Stimulated activated CD4-positive, alpha-beta T cell treated with anti-CD3 and anti-CD28 coated beads, Interleukin-2, amount 100 ng/mL, for 4 hours (primary cell): ENCODE measurements around the gene ZDHHC11.
"Not testable (repeated sequence)": the region's sequence is repeated elsewhere in the genome, so short reads cannot be mapped to it uniquely, and the experiment has no call there.

Source experiments
- DNase-seq: peaks from one replicate; pipeline ENCODE4 v3.0.0-alpha.2; 2020; ENCODE audit warnings: low read depth

ZDHHC11 gene

DNA sequence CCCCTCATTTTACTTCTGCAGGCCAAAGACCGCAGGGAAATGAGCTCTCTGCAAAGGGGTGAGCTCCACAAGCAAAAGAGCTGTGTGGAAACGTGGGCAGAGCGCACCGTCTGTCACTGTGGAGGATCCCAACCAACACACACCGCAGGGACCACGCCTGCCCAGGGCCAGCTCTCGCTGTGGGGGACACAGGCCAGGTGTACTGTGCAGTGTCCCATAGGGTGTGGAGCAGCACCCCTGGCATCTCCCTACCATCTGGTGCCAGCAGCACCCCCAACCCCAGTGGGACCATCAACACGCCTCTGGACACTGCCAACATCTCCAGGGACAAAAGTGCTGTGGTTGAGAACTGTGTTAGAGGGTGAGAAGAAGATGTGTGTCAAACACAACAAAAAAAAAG, 27.9 kb upstream of the ZDHHC11 start:
- not testable (repeated sequence) for DNase-seq

DNA sequence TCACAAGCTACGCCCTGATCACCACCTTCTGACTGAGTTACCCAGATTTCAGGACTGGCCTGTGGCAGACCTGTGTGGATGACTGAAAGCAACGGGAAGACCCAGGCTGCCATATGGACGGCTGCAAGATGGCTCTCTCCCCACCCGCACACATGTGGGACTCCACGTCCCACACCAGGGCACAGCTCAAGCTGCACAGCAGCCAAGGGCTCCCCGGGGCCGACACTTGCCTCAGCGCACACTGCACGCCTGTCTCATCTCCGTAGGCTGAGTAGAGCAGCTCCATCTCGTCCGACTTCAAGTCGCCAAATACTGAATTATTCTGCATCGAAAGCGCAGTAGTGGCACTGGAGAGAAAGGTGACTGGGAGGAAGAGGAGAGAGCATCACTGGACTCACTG, 27.3 kb upstream of the ZDHHC11 start:
- DNase-seq: no peak

DNA sequence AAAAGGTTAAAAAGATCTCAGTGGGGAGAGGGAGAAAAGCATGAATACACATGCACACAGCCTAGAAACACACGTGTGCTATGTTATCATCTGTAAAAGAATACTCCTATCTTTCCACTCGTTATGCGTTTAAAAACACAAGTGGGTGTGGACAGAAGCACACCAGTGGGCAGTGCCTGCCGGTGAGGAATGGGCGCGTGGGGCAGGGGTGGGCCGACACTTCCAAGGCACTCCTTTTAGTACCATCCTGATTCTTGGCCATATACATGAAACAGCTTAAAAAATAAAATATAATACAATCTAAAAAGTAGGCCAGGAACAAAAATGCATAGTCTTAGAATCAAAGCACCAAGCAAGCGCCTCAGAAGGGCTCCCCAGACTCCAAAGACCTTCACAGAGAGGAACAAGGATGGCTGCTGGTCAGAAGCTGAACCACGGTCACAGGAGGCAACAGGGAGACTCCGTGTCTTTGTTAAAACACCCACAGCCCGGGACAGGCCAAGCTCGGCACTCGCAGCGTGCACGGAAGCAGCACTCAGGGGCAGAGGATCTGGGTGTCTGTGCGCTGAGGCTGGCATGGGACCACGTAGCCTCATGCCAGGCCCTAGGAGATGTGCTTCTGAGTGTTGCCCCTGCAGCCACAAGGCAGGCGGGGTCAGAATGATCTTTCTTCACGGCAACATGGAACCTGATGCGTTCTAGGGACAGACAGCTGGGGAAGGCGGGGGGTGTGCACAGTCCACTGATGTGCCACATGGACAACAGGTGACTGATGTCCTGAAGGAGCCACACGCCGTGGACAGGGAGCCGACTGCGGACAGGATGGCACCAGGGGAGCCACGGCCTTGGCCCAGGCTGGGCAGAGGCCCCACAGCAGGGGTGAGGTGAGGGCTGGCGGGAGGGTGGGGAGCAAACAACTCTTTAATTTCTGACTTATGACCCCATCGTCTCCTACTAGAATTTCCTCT, 25.9 kb upstream of the ZDHHC11 start:
- DNase-seq: no peak

DNA sequence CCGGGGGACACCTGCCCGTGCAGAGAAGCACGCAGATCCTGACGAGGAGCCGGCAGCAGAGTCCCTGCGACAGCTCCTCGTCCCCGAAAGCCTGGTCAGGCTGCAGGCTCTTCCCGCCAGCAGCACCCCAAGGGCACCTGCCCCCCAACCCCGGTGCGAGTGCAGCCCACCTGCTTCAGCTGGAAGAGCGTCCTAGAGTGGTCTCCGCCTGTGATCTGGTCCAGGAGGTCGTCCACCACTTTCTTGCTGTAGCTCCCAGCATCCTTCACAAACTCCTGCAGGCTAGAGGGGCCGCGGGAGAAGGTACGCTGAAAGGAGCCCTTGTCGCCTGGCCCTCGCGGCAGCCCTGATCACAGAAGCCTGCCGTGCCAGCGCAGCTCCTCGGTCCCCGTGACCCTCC, 25.1 kb upstream of the ZDHHC11 start:
- no peak for DNase-seq

DNA sequence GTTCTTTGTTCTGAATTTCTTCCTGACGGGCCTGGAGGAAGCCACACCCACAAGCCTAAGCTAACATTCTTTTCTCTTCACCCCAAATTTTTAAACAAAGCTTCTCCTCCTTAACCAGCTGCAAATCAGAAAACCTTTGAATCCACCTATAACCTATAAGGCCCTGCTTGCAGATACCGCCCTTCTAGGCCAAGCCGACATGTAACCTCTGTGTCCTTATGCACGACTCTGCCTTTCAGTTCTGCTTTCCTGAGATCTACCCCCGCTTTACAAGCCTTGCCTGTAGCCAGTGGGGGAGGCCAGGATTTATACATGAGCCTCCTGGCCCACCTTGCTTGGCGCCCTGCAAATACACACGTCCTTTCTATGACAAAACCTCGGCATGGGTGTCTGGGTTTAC, 22.5 kb upstream of the ZDHHC11 start:
- DNase-seq: no peak

DNA sequence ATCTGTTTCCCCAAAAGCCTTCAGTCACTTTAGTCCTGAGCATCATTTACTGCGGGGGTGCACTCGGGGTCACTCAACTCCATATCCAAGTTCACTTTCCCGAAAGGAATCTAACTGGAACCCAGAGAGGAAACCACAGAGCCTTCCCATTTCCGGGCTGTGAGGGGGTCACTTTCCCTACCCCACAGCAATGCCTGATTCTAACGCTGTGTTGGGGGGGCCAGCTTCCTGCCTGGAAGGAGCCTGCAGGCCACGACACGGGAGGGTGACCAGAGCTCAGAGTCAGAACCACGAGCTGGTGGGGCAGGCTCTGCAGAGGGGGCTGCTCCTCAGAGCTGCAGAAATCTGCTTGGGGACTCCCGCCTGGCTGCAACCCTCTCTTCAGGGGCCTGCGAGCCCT, 21.5 kb upstream of the ZDHHC11 start:
- DNase-seq: no peak

DNA sequence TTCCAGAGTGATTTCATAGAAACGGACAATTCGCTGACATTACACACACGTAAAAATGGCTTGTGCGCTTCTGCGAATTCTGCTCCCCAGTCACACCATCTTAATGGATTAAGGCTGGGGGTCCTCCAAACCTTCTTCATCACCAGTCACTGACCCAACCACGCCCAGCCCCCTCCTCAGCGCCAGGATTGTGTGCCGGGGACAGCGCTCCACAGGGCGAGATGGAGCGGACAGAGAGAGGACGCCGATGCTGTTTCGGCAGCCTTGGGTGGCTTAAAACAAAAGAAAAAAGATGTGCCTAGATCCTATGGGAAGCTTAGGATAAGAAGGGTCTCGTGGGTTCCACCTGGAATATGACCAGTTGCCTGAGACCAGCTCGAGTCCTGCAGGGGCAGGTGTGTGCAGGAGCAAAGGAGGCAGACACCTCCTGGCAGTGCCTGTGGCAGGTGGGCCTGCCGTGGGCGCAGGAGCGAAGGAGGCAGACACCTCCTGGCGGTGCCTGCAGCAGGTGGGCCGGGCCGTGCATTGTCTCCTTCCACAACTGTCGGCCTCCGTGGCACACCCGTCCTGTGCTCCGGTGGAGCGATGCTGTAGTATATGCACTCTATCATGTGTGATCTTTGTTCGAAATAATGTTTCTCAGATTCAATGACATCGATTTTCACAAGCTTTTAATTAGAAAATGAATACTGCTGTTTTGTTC, 21.0 kb upstream of the ZDHHC11 start:
- DNase-seq: no peak

DNA sequence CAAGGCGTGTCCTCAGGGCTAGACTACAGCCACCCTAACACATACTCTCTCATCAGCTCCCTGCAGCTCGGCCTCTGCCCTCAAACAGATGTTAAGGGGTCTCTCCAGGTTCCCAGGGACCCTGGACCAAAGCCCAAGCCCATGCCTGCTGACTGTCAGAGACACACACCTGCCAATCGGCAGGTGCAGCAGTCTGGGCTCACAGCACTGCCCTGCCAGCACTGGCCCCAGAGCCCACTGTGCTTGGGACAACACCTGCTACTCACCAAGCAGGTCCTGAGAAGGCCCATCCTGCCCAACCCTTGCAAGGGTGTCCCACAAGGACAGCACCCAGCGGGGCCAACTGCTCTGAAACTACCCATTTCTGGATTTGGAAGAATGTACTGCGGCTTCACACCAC, 20.2 kb upstream of the ZDHHC11 start:
- DNase-seq: no peak

DNA sequence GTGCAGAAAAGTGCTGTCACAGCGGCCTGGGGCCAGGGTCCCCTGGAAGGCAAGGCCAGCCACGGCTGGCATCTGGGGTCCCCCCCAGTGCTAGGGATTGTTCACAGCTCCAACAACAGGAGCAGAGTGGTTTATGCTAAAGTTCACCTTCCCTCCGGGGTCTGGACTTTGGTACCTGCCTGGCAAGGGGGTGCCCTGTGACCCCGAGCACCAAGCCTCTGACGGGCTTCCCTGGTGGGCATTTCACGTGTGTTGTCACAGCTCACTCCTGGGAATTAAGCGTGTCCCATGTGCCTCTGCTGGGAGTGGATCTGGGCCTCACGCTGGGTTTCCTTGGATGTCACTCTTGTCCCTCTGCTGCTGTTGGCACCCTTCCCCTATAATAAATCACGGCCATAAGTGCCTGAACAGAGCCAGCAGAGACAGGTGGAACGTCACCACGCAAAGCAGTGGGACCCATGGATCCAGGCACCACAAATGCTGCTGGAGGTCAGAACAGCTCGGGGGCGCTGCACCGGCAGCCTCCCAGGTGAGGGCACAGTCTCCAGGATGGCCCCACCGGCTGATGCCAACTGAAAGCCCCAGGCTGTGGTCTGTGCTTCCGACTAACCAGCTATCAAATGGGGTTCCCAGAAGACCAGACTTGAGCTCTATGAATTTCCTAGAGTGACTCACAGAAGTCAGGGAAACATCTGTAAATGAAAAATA, 17.8 kb upstream of the ZDHHC11 start:
- DNase-seq: no peak

DNA sequence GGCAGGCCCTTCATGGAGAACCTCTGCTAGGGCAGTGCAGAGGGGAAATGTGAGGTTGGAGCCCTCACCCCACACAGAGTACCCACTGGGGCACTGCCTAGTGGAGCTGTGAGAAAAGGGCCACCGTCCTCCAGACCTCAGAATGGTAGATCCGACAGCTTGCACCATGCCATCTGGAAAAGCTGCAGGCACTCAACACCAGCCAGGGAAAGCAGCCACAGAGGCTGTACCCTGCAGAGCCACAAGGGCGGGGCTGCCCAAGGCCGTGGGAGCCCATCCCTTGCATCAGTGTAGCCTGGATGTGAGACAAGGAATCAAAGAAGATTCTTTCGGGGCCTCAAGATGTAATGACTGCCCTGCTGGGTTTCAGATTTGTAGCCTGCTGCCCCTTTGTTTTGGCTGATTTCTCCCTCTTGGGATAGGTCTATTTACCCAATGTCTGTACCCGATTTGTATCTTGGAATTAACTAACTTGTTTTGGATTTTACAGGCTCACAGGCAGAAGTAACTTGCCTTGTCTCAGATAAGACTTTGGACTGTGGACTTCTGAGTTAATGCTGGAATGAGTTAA, 16.6 kb upstream of the ZDHHC11 start:
- no peak for DNase-seq

DNA sequence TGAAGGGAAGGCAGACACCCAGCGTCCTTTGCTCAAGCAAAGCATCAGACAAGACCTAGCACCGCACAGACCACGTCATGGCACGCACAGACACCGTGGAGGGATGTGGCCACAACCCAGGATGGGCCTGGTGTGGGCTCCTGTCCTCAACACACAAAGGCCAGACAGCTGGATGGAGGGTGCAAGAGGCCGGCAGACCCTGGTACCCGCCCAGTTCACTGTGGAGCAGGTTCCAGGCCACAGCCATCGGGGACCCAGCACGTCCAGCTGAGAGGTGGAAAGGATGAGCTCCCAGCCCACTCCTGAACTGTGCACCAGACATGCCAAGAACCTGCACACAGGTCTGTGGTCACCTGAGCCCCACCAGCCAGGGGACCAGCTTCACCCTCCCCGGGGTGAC, 15.0 kb upstream of the ZDHHC11 start:
- DNase-seq: no peak

DNA sequence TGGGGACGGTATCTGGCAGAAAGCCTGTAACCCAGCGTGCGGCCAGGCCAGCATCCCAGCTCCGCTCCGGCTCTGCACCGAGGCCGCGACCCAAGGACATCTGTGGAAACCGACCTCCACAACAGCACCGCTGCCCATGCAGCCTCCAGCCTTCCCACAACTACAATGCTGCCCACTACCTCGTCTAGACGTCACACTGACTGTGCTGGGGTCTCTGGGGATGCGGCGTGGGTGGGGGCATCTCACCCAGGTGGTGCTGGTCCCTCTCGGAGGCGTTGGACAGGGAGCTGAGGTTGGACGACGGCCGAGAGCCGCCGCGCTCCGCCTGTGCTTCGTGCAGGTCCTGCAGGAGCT, 14.4 kb upstream of the ZDHHC11 start:
- DNase-seq: no peak

DNA sequence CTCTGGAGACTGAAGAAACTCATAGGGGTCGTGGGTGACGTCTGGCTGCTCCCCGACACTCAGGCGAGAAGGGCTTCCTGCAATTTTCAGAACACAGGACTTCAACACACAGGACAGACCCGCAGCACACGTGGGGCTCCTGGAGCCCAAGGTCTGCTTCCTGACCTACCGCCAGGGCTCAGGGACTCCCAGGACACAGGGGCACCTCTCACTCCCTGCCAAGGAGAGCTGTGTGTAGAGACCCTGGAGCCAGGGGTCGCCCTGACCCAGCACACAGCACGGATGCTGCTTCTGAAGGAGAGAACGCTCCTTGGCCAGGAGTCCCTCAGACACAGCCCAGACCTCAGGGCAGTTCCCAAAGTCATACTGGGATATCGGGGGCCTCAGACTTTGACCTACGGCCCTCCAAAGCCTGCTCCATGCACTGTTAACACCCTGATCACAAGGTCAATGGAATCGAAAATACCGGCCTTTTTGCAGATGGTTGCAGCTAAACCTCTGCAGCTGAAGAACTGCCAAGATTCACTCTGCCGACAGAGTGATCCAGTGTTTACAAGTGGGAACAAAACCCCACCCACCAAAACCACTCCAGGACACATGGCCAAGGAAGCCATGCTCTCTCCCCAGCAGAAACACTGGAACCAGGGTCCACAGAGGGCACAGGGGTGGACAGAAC, 13.8 kb upstream of the ZDHHC11 start:
- no peak for DNase-seq

DNA sequence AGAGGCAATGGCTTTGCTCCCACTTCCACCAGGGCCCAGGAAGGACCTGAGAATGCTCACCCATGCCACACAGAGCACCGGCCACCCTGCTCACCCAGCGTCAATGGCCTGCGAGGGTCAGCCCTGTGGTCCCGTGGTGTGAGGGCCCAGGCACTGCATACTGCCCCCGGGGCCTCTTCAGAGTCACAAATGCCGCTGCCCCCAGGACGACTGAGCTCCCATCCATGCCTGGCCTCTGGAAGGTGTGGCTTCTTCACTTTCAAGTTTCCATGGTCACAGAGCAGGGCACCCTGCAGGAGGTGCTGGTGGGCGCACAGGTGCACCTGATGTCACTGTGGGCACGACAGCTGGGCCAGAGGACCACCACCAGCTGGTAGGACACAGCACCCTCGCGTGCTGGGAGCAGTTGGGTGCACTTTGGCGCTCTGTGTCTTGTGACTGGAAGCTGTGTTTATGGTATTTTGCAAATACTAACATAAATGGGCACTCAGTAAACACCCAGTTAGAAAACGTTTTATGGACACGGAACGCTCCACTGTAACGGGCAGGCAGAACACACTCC, 12.5 kb upstream of the ZDHHC11 start:
- no peak for DNase-seq

DNA sequence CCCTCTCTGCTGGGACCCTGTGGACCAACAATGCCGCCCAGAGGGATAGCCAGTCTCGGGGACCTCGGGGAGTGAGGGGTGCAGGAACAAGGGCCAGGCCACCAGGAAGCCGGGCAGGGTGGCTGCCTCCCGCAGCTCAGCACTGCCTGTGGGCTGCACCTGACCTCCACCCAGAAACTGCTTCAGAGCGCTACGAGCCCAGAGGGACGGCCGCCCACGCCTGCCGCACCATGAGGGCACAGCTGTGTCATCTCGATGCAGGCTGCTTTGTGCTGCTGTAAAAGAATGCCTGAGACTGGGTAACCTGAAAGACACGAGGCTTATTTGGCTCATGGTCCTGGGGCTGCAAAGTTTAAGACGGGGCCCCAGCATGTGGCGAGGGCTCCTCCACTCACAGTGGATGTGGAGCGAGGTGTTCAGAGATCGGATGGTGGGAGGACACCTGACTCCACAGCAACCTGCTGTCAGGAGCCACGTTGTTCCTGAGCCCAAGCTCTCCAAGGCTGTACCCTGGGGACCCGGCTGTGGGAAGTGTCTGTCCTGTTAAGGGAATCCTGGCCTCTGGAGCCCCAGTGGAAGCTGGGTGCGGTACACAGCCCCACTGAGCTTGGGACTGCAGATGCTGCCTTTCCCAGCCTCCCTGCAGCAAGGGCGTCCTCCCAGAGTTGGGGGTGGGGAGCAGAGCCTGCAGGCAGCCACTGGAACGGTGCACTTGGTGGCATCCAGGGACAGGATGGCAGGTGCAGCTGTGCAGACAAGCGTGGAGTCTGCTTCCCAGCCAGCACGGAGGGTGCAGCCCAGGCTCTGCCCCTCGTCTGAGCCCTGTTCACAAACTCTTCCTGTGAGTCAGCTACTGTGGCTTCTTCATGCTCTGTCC, 11.8 kb upstream of the ZDHHC11 start:
- DNase-seq: no peak

DNA sequence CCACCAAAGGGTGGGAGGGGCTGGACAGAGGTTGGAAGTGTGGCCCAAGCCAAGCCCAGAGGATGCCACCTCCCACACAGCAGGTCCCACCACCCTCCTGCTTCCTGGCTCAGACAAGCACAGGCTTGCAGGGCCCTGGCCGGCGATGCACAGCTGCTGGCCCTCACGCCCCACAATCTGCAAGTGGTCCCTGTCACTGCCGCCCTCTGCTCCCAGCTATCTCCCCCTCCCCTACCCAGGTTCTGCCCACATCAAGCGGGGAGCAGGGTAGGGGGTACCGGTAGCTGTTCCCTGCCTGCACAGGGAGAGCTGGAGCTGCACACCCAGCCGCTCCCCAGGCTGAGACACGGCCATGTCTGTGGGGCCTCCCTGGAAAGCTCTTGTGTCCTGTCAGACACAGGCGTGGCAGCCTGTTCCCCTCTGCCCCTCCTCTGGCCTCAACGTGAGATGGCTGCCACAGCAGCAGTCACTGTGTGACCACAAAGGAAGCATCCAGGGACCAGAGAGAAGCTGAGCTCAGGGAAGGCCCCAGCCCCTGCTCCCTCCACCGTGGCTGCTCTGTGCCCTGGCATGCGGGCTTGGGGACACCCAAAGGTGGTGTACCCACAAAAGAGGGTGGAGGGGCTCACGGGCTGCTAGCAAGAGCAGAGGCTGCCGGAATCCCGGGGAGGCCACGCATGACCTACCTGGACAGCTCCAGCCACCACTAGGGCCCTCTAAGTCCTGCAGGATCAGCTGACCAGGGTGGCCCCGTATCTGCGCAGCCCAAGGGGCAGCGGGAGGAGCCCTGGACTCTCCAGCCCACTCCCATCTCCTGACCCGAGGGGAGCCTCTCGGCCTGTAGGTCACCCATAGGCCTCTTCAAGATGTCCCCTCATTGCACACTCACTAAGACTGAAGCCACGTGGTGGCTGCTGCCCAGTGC, 10.9 kb upstream of the ZDHHC11 start:
- no peak for DNase-seq

DNA sequence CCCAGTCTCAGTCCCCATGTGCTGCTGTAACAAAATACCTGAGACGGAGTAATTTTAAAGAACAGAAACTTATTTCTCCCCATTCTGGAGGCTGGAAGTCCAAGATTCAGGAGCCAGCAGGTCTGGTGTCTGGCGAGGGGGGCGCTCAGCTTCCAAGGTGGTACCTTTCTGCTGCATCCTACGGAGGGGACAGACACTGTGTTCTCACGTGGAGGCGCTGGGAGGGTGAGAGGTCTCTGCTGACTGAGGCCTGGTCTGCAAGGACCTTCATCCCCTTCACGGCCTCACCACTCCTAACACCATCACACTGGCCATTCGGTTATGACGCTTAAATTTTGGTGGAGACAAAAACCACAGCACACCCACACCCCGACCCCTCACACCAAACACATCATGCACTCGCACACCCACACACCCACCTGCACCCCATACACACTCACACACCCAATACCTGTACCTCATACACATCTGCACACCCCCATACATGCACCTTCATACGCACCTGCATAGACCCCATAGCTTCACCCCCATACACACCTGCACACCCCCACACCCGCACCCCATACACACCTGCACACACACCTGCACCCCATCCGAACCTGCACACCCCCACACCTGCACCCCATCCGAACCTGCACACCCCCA, 9.8 kb upstream of the ZDHHC11 start:
- no peak for DNase-seq

DNA sequence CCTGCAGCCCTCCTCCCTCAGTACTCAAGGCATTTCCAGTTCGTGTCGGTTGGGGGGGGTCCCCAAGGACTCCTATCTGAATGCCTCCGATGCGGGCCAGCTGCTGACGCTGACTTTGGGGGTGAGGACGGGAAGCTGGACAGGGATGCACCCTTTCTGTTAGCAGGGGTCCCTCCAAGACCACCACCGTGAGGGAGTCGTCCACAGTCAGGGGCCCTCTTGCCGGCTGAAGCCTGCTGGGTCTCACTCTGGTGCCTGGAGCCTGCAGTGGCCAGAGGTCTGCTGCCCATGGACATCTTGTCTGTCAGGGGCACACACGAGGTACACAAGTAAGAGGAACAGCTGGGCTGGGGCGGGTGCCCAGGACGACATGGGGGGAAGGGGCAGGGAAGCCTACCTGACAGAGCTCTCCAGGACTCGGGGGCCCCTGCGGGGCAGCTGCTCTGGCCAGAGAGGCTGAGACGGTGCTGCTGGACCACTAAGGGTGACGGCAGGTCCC, 9.1 kb upstream of the ZDHHC11 start:
- DNase-seq: no peak

DNA sequence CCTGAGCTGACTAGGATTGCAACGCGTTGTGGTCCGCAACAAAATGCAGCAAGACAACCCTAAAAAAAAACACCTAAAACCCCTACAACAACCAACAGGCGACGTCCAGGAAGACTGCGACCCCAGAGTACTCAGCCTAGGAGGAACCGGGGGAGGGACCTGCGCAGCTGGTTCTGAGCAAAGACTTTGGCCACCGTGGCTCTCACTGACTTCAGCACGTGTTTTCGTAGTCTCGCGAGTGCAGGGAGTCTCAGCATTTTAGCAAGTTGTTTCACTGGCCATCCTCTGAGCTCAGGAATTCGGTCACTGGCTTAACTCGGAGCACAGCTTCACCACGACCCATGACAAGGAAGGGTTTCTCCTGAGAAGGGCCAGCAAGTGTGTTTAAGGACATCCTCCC, 8.6 kb upstream of the ZDHHC11 start:
- DNase-seq: no peak
